GM21717 (cell line): ENCODE measurements around the gene AOPEP.

ENCODE experiments used
- ATAC-seq: cut with Tn5 transposase; IDR thresholded peaks from one replicate; pipeline ENCODE4 v1.9.1; 2021; ENCODE audit warnings: mild to moderate bottlenecking, moderate library complexity; ENCODE audit not compliant: unreplicated experiment

Gene AOPEP

GRCh38 chr9:95102001-95102433 is 375.5 kb downstream of the AOPEP start:
- ATAC-seq, result no peak

DNA sequence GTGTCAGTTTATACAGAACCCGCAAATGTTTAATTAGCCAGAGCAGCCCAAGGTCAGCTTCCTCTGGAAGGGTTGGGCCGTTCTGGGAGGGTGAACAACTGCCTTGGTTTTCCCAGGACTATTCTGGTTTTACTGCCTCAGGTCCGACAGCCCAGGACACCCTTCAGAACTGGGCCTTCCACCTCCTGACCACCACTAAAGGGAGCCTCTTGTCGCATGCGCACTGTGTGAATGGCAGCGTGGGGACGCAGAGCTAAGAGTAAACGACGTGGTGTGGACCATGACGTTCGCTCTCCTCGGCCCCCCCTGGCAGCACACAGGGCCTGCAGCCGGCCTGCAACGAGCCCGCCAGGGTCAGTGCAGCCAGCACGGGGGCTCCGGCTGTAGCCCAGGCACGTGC is 376.1 kb downstream of the AOPEP start:
- ATAC-seq, result no peak

DNA sequence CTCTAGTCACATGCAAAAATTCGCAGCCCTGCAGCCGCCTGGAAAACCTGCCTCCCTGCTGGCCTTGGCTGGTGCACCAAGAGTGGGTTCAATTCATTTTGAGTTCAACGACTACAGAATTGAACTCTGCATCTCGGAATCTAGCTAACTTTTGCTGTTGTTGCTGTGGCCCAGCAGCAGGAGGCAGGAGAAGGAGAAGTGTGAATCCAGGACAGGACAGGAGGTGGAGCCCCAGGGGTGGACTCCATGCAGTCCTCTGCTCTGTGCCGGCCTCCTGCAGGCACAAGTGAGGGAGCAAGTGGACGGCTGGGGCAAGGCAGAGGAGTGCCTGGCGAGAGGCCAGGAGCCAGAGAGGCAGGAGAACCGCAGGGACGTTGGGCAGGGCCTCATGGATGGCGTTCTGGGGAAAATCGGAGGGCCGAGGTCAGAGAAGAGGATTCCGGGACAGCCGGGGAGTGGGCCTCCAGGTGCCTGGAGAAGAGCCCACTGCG is 376.8 kb downstream of the AOPEP start:
- ATAC-seq, result no peak

DNA sequence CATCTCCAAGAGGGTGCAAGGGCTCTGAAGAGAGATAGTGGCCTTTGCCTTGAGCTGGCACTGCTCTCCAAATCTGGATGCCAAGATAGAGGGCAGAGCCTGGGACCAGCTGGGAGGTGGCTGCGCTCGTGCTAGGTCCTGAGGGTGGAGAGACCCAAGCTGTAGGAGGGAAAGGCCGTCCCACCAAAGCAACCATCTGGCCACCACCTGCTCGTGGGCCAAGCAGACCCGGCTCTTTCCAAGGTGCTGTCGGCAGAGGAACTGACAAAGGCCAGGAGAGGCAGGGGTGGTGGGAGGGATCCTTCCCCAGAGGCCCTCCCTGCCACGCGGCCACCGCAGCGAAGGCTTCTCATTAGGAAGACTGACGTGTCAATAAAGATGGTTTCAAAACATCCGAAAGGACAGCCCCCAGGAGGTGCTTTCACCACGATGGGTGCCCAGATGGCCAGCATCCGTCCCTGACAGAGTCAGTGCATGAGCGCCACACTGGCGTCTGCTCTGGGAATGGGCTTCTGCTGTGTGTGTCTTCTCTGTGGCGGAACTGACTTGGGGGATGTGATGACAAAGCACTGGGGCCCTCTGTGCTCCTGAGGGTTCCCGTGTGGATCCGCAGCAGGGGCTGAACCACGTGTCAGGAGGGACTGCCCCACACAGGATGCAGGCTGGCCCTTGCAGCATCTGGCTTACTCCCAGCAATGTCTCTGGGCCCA is 377.5 kb downstream of the AOPEP start:
- no peak for ATAC-seq

DNA sequence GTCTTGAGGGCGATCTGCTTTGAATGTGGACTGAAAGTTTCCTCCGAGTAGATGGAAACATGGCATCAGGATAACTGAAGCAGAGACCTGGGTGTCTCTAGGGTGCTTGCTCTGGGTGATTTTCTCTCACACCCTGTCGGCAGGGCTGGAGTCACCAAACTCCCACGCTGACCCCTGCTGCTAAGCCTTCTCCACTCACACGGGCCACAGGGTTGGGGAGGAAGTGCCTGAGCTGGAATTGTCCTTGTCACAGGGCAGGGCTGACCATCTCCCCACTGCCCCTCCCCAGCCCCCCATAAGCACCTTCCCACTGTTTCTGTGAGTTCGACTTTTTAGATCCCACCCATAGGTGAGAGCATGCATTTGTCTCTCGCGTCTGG is 378.1 kb downstream of the AOPEP start:
- ATAC-seq, result no peak

GRCh38 chr9:95104980-95105379 is 378.5 kb downstream of the AOPEP start:
- ATAC-seq, result no peak

- no peak for ATAC-seq
Observed at GRCh38 chr9:95105519-95106287, 379.2 kb downstream of the AOPEP start.

DNA sequence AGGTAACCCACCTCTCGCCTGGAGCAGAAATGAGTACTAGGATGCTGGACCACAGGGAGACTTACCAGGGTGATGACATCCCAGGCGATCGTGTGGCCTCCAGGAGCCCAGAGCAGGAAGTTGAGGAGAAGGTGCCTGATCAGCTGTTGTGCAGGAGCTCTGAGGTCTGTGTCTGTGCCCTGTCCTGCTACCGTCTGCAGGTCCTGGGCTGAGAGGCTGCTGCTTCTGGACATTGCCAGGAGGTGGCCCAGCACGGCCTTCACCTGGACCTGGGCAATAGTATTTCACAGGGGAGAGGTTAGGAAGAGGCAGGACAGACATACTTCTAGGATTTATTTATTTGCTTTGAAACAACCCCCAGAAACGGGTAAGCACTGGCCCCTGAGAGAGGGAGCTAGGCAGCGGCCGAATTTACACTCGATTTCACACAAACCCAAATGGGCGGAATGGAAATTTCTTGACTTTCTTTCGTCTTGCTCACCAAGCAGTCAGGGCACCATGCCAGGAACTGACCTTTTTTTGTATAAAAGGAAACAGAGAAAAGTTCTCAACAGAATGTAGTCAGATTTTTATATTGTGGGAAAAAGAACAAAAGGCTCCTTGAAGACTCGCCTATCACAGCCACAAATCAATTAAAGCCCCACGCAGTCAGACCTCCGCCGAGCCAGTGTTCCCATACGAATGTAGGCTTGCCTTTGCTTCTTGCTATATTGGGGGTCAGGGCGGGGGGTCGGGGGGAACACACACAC is 380.7 kb downstream of the AOPEP start:
- ATAC-seq, result no peak

- ATAC-seq, result no peak
Observed at GRCh38 chr9:95107976-95108375, 381.5 kb downstream of the AOPEP start.

DNA sequence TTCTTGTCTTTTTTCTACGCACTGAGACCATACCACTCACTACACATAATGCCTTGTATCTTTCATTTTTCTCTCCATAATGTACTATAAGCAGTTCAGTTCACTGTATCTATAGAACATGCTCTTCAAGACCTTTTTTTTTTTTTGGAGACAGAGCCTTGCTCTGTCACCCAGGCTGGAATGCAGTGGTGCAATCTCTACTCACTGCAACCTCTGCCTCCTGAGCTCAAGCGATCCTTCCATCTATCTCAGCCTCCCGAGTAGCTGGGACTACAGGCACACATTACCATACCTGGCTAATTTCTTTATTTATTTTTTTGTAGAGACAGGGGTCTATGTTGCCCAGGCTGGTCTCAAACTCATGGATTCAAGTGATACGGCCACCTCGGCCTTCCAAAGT is 382.3 kb downstream of the AOPEP start:
- no peak for ATAC-seq

GRCh38 chr9:95109456-95109855 is 383.0 kb downstream of the AOPEP start:
- no peak for ATAC-seq

GRCh38 chr9:95110921-95111525 is 384.5 kb downstream of the AOPEP start:
- no peak for ATAC-seq

- ATAC-seq, result no peak
Observed at GRCh38 chr9:95111716-95112115, 385.2 kb downstream of the AOPEP start.

DNA sequence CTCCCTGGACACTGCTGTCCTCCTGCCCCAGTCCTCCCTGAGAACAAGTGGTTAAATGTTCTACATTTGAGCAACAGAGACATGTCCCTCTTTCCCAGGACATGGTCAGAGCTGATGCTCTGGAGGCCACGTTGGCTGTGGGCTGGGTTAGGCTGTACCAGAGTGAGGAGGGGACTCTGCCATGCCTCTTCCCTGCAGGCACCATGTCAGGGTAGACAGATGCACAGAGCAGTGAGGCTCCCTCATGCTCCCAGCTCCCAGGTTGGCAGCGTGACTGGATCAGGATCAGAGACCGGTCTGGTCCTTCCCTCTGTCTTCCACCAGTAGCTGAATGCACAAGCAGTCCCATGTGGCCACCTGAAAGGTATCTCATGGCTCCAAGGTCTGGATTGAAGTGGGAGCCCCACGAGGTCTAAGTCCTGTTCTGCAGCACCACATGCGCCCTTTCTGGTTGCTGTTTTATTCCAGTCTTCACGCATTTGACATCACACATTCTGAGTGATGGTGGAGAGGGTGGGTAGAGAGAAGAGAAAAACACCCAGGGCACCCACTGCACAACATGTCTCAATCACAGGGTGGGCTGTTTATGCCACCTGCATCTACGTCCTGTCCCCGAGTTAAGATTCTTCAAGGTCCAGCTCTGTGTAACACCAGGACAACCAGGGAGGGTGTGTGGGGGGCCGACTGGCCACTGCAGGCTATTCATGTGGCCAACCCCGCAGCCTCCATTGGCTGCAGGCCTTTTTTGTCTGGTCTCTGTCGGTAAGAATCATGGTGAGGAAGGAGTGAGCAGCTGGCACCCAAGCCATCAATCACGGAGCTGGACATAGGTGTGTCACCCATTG is 386.2 kb downstream of the AOPEP start:
- no peak for ATAC-seq

GRCh38 chr9:95115104-95115503 is 388.6 kb downstream of the AOPEP start:
- ATAC-seq, result no peak

DNA sequence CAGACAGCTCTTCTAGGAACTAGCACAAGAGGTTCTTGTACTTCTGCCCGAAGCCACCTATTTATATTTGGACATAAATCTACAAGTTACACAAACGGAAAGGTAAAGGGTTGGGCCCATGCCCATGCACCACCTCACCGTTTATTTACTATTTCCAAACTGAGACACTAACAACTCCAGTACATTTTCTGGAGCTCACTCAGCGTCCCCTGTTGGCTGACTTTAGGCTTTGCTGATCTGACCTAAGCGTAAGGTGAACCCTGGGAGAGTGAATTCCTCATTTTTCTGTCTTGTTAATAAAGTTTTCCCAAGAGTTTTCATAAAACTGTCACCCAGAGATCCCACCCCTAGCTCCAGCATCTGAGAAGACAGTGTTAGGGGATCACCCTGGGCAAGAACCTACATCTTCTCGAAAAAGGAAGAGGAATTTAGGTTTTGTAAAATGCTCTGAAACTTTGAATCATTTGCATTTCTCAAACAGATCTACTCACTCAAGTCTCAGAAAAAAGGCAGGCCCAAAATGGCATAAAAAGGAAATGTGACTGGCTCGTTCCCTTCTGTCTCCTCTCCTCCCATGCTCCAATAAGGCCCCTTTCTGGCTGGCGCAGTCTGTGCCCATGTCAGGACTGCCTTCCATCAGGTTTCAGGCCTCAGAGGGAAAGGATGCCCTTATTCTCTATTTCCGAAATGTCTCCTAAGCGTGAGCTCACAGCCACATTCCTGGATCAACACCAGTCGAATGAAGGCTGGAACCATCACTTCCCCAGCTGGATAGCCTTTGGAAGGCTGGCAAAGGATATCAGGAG is 389.7 kb downstream of the AOPEP start:
- no peak for ATAC-seq

GRCh38 chr9:95116808-95117204 is 390.3 kb downstream of the AOPEP start:
- no peak for ATAC-seq

DNA sequence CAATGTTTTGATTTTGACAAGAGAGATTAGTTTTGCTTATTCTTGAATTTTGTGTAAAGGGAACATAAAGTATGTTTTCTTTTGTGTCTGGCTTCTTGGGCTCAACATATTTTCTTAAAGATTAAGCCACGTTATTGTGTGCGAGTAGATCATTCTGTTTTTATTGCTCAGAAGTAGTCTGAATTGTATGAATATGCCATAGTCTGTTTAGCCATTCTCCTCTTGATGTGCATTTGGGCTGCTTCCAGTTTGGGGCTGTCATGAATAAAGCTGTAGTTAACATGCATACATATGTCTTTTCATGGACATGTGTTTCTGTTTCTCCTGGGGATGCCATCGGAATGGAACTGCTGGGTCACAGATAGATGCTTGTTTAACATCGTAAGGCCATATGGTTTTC is 392.1 kb downstream of the AOPEP start:
- ATAC-seq, result no peak

- no peak for ATAC-seq
Observed at GRCh38 chr9:95120781-95121370, 394.4 kb downstream of the AOPEP start.
